K562 (cell line): Measurements from ENCODE around the gene C9. TPM values are rescaled to one million over a fixed set of nuclear protein-coding genes. Genes with fewer than 3 reads are reported as not detected.

ENCODE experiments used
- ATAC-seq: fragments of 200-7000 bp; cut with Tn5 transposase; 3 replicates; pipeline ENCODE4 v1.9.1; 2020; ENCODE audit warnings: moderate library complexity
- BruUV-seq: library from RNA; stranded (reverse); fragments of 400-500 nt; replicated peaks from 2 replicates; lab custom pipeline; 2021; lab: Mats Ljungman, UMichigan
- CTCF ChIA-PET: fragments of 300-600 bp; formaldehyde crosslinking; extraction: SDS; loops from one replicate; lab custom pipeline; 2021; ENCODE audit warnings: low intra/inter-chr PET ratio; lab: Yijun Ruan, JAX
- POLR2A ChIA-PET: fragments of 300-600, 350-650 bp; sonication (Branson Sonifier 250); formaldehyde crosslinking; extraction: SDS; loops from one replicate; lab custom pipeline; 2021; ENCODE audit warnings: antibody characterized with exemption, inconsistent platforms; lab: Yijun Ruan, JAX
- DNase-seq, 4 experiments: peaks; one replicate each; pipeline versions ENCODE4 v3.0.0 to v3.0.0-alpha.2; 2011 to 2018; ENCODE audit warnings: low spot score in 3 of 4, mixed read lengths in 3 of 4; ENCODE audit errors: extremely low read depth in 1 of 4
- FAIRE-seq: peaks from 2 replicates; lab custom pipeline; 2011; peaks lifted over from hg19 to GRCh38; lab: Jason Lieb, UNC
- H2AFZ ChIP-seq: 2 replicates; pipeline ENCODE4 v1.6.0; 2011; ENCODE audit warnings: low read depth, low read length, control low read depth, inconsistent platforms
- H3K27ac ChIP-seq: fragments of 200-600 bp; 3 replicates; pipeline ENCODE4 v1.8.0; 2011; ENCODE audit warnings: low read depth, mild to moderate bottlenecking, control low read depth, inconsistent platforms, low read length, moderate library complexity, mixed read lengths; ENCODE audit errors: extremely low read depth
- H3K27me3 ChIP-seq, 2 experiments: fragments of 300-600 bp in 1 of 2; 2 replicates in 1 of 2; 3 replicates in 1 of 2; pipeline versions ENCODE4 v1.6.0 to v1.8.0; 2011; ENCODE audit warnings: inconsistent platforms in 2 of 2, low read length in 2 of 2, mild to moderate bottlenecking in 1 of 2, mixed read lengths in 1 of 2, moderate library complexity in 1 of 2; ENCODE audit not compliant: control insufficient read depth in 2 of 2, insufficient read depth in 2 of 2
- H3K36me3 ChIP-seq: fragments of 300-600 bp; 3 replicates; pipeline ENCODE4 v1.8.0; 2011; ENCODE audit warnings: mild to moderate bottlenecking, low read length, inconsistent platforms; ENCODE audit not compliant: control insufficient read depth, insufficient read depth
- H3K4me1 ChIP-seq, 2 experiments: fragments of 200-600 bp in 1 of 2; replicated peaks in 1 of 2; 2 replicates in 1 of 2; 3 replicates in 1 of 2; pipeline versions ENCODE4 v1.5.1 to v1.8.0; 2011; ENCODE audit warnings: inconsistent platforms in 2 of 2, low read length in 2 of 2, mild to moderate bottlenecking in 1 of 2, mixed read lengths in 1 of 2, moderate library complexity in 1 of 2; ENCODE audit not compliant: control insufficient read depth in 2 of 2, insufficient read depth in 2 of 2
- H3K4me2 ChIP-seq: 2 replicates; pipeline ENCODE4 v1.6.1; 2011; ENCODE audit warnings: low read length, control low read depth, inconsistent platforms, mixed read lengths; ENCODE audit not compliant: insufficient read depth
- H3K4me3 ChIP-seq: fragments of 200-600 bp; sonication (generic), shearing (Covaris generic); 2 replicates; pipeline ENCODE4 v1.5.1; 2016; ENCODE audit warnings: control low read depth, inconsistent platforms
- H3K79me2 ChIP-seq: fragments of 200-600 bp; 3 replicates; pipeline ENCODE4 v1.8.0; 2011; ENCODE audit warnings: low read length, inconsistent platforms; ENCODE audit not compliant: control insufficient read depth, insufficient read depth
- H3K9ac ChIP-seq, 2 experiments: 2 replicates each; pipeline versions ENCODE4 v1.6.0 to v1.6.1; 2011; ENCODE audit warnings: low read depth in 2 of 2, low read length in 2 of 2, control low read depth in 1 of 2, inconsistent platforms in 1 of 2, mild to moderate bottlenecking in 1 of 2, mixed read lengths in 1 of 2; ENCODE audit not compliant: insufficient read depth in 1 of 2
- H3K9me1 ChIP-seq: one replicate; pipeline ENCODE4 v1.6.0; 2011; ENCODE audit warnings: inconsistent platforms, mild to moderate bottlenecking, low read length, moderate library complexity; ENCODE audit not compliant: control insufficient read depth, insufficient read depth
- H3K9me3 ChIP-seq: replicated peaks from 2 replicates; pipeline ENCODE4 v1.5.1; 2011; ENCODE audit warnings: low read depth, low read length, inconsistent platforms; ENCODE audit not compliant: control insufficient read depth, insufficient read depth
- H4K20me1 ChIP-seq: replicated peaks from 2 replicates; pipeline ENCODE4 v1.6.1; 2011; ENCODE audit warnings: low read length, inconsistent platforms, mixed read lengths; ENCODE audit not compliant: control insufficient read depth, insufficient read depth
- ETS2 ChIP-seq: IDR thresholded peaks from 2 replicates; pipeline ENCODE4 v1.6.1; 2016; ENCODE audit warnings: borderline replicate concordance, missing genetic modification characterization, mild to moderate bottlenecking, moderate library complexity, missing compliant biosample characterization; ENCODE audit not compliant: poor library complexity, severe bottlenecking
- MTA1 ChIP-seq: fragments of 450-650 bp; IDR thresholded peaks from 2 replicates; pipeline ENCODE4 v1.6.1; 2017; ENCODE audit warnings: borderline replicate concordance
- MYNN ChIP-seq, 2 experiments: sonication (generic); formaldehyde crosslinking in 1 of 2; IDR thresholded peaks; 2 replicates each; pipeline versions ENCODE4 v1.5.0 to v1.6.1; 2016 to 2020; ENCODE audit warnings: antibody characterized with exemption in 1 of 2, missing genetic modification reagents in 1 of 2
- NFIC ChIP-seq: fragments of 450-650 bp; IDR thresholded peaks from 2 replicates; pipeline ENCODE4 v1.6.1; 2017; ENCODE audit warnings: mild to moderate bottlenecking, inconsistent platforms
- SIRT6 ChIP-seq: IDR thresholded peaks from one replicate; pipeline ENCODE4 v1.6.1; 2012; ENCODE audit warnings: low read depth, mild to moderate bottlenecking, control low read depth, inconsistent platforms, low read length, moderate library complexity
- TCFL5 ChIP-seq: fragments of 250-450 bp; sonication (Bioruptor Pico); conservative IDR thresholded peaks from 2 replicates; pipeline ENCODE4 v1.6.1; 2021; ENCODE audit warnings: mild to moderate bottlenecking, moderate library complexity, matching md5 sums
- THAP7 ChIP-seq: fragments of 250-450 bp; sonication (Bioruptor Pico); IDR thresholded peaks from 2 replicates; pipeline ENCODE4 v1.5.0; 2021
- TRIM28 ChIP-seq: fragments of 450-650 bp; IDR thresholded peaks from 2 replicates; pipeline ENCODE4 v1.6.1; 2017
- ZNF3 ChIP-seq: fragments of 250-450 bp; sonication (Bioruptor Pico); IDR thresholded peaks from 2 replicates; pipeline ENCODE4 v1.5.0; 2021; ENCODE audit warnings: mild to moderate bottlenecking, moderate library complexity
- ZNF551 ChIP-seq: fragments of 250-450 bp; sonication (Bioruptor Pico); IDR thresholded peaks from 2 replicates; pipeline ENCODE4 v1.5.0; 2021; ENCODE audit warnings: mild to moderate bottlenecking, moderate library complexity
- ZNF592 ChIP-seq: fragments of 450-650 bp; IDR thresholded peaks from 2 replicates; pipeline ENCODE4 v1.6.1; 2017; ENCODE audit warnings: antibody characterized with exemption, mild to moderate bottlenecking
- ZNF75A ChIP-seq: fragments of 450-650 bp; formaldehyde crosslinking; IDR thresholded peaks from 2 replicates; pipeline ENCODE4 v1.4.0; 2020; ENCODE audit warnings: mild to moderate bottlenecking
- ZNF79 ChIP-seq: fragments of 250-450 bp; sonication (Bioruptor Pico); IDR thresholded peaks from 2 replicates; pipeline ENCODE4 v1.4.0; 2020; ENCODE audit warnings: low read depth, mild to moderate bottlenecking, moderate library complexity
- WGBS: fragments of 100-300 bp; shearing (Covaris generic); methylation state at CpG from one replicate; pipeline ENCODE4 v1.1.6; 2016; ENCODE audit warnings: low coverage, mixed read lengths; ENCODE audit not compliant: insufficient coverage; ENCODE audit errors: missing lambda C conversion rate; 5-methylcytosine and 5-hydroxymethylcytosine counted together
- in situ Hi-C: fragments of 300-500 bp; cut with MboI; formaldehyde crosslinking; loops from 4 replicates; pipeline ENCODE4 v1.15.0; 2018; ENCODE audit warnings: inconsistent platforms, mixed read lengths
- intact Hi-C: fragments of 100-400 bp; cut with micrococcal nuclease; formaldehyde crosslinking; loops from 2 replicates; pipeline ENCODE4 v1.14.2; 2022
- polyA plus RNA-seq, 8 experiments: library from polyadenylated mRNA; depleted of rRNA in 4 of 8; stranded (reverse) in 5 of 8; unstranded in 3 of 8; fragments of >200 nt; fragmentation: Nextera tagmentation in 2 of 8; fragmentation: Illumina TruSeq in 1 of 8; extraction: Ambion mirVana in 2 of 8; extraction: Trizol in 1 of 8; gene quantifications; 2 replicates each; pipeline versions ENCODE4 v1.2.1 to v1.2.3, GENCODE V29; 2011 to 2014; ENCODE audit warnings: inconsistent platforms in 1 of 8, missing spikeins in 1 of 8
- total RNA-seq, 7 experiments: library from RNA; depleted of rRNA in 6 of 7; stranded (reverse); fragments of >200 nt in 6 of 7; fragmentation: Illumina TruSeq in 2 of 7; extraction: Trizol in 2 of 7; gene quantifications; 2 replicates each; pipeline versions ENCODE4 v1.2.1 to v1.2.3, GENCODE V29; 2011 to 2021; ENCODE audit warnings: low replicate concordance in 1 of 7

Gene C9
- total and polyA plus RNA-seq, 9 of the 15 experiments (the other 6 are each of a cell fraction or from before 2014, with no cell fraction given), result 0.08 to 0.38 TPM; not detected in 7

- Histone ChIP-seq H3K27ac (no peak overlapping the region), H3K4me3 (no peak overlapping the region), H3K9me1 (no peaks in the 10 kb centered on the region), H3K9me3 (no peaks in the 10 kb centered on the region), H3K4me2 (no peak overlapping the region), H3K9ac (no peak overlapping the region), H3K27me3 (no peaks in the 10 kb centered on the region), H2AFZ (peak overlapping the region; percentile 6; the same call in 1 of the 2 replicates), H3K79me2 (no peaks in the 10 kb centered on the region), H4K20me1 (no peaks in the 10 kb centered on the region), H3K36me3 (no peaks in the 10 kb centered on the region), H3K4me1 (no peaks in the 10 kb centered on the region)
- in situ Hi-C loops, result no loop called here
- intact Hi-C loops, result no loop called here
- ChIA-PET POLR2A (no interaction called here), CTCF (no interaction called here)
- TF ChIP-seq ZNF79 (CRISPR knock-in tag) (no peak), ZNF75A (CRISPR knock-in tag) (no peak), MTA1 (no peak), SIRT6 (no peak), MYNN (IDR thresholded peaks at IDR 0.05) (no peak), MYNN (CRISPR knock-in tag; IDR thresholded peaks at IDR 0.05) (no peak), ZNF551 (no peak)
- no peak for ATAC-seq
- WGBS, result 6% methylated on average over 2 of the region's 2 CpGs
- no peak for DNase-seq
- no TSS peak for BruUV-seq
- no peak for FAIRE-seq
Measured at GRCh38 chr5:39331861-39332381, 32.4 kb downstream of the C9 start.

GRCh38 chr5:39328731-39329130 lies 35.6 kb downstream of the C9 start:
- BruUV-seq, result no TSS peak
- Histone ChIP-seq H3K9ac (no peak overlapping the region), H3K9me3 (no peaks in the 10 kb centered on the region), H3K4me3 (no peak overlapping the region), H3K9me1 (no peaks in the 10 kb centered on the region), H3K4me1 (no peaks in the 10 kb centered on the region), H2AFZ (no peak overlapping the region), H3K79me2 (no peaks in the 10 kb centered on the region), H3K36me3 (no peaks in the 10 kb centered on the region), H3K27ac (no peak overlapping the region), H3K4me2 (no peak overlapping the region), H4K20me1 (no peaks in the 10 kb centered on the region), H3K27me3 (no peaks in the 10 kb centered on the region)
- DNase-seq (no peak), FAIRE-seq (no peak), ATAC-seq (no peak)
- intact Hi-C loops, result no loop called here
- 4% methylated on average over 1 of the region's 1 CpG for WGBS
- ChIA-PET POLR2A (interaction anchor here (1.0 to 1.2 kb wide), 2 partner anchors 9 to 16 kb away, joined by 3 to 5 read pairs; no protein-coding TSS in a partner anchor), CTCF (no interaction called here)
- in situ Hi-C loops, result no loop called here
- TF ChIP-seq THAP7 (CRISPR knock-in tag) (no peak), NFIC (no peak), ETS2 (no peak), ZNF3 (CRISPR knock-in tag) (no peak), TCFL5 (CRISPR knock-in tag) (no peak), TRIM28 (no peak), ZNF592 (no peak)
